OCI-LY1 (cell line): ENCODE results near the gene AJM1.

Experiments
- H2AFZ ChIP-seq: fragments of 200-600 bp; sonication (generic), shearing (Covaris generic); 2 replicates; pipeline ENCODE4 v1.6.0; 2014; ENCODE audit warnings: antibody characterized with exemption, mild to moderate bottlenecking, low read length
- H3F3A ChIP-seq: fragments of 200-600 bp; sonication (generic), shearing (Covaris generic); 2 replicates; pipeline ENCODE4 v1.6.0; 2014; ENCODE audit warnings: mild to moderate bottlenecking, antibody characterized with exemption, low read length, moderate library complexity; ENCODE audit not compliant: insufficient read depth
- H3K27ac ChIP-seq: fragments of 200-600 bp; sonication (generic); 2 replicates; pipeline ENCODE4 v1.5.1; 2014; ENCODE audit warnings: low read length, mixed run types, mild to moderate bottlenecking, low read depth; ENCODE audit not compliant: poor library complexity, severe bottlenecking
- H3K27me3 ChIP-seq: fragments of 200-600 bp; sonication (generic); 2 replicates; pipeline ENCODE4 v1.6.0; 2014; ENCODE audit warnings: antibody characterized with exemption, mild to moderate bottlenecking, low read length, moderate library complexity; ENCODE audit not compliant: insufficient read depth
- H3K36me3 ChIP-seq: fragments of 200-600 bp; sonication (generic); 2 replicates; pipeline ENCODE4 v1.6.1; 2014; ENCODE audit warnings: mild to moderate bottlenecking, antibody characterized with exemption, low read length, moderate library complexity, mixed read lengths; ENCODE audit not compliant: insufficient read depth
- H3K4me1 ChIP-seq: fragments of 200-600 bp; sonication (generic); 2 replicates; pipeline ENCODE4 v1.5.1; 2014; ENCODE audit warnings: mild to moderate bottlenecking, low read length, moderate library complexity; ENCODE audit not compliant: insufficient read depth, severe bottlenecking
- H3K4me2 ChIP-seq: fragments of 200-600 bp; sonication (generic), shearing (Covaris generic); 2 replicates; pipeline ENCODE4 v1.6.1; 2014; ENCODE audit warnings: low read length
- H3K4me3 ChIP-seq: fragments of 200-600 bp; sonication (generic); 2 replicates; pipeline ENCODE4 v1.5.1; 2014; ENCODE audit warnings: low read length, low read depth, mild to moderate bottlenecking, mixed read lengths; ENCODE audit not compliant: poor library complexity, severe bottlenecking
- H3K79me2 ChIP-seq: fragments of 200-600 bp; shearing (Covaris generic); 2 replicates; pipeline ENCODE4 v1.6.1; 2016; ENCODE audit warnings: mixed run types, low read length, mixed read lengths; ENCODE audit not compliant: insufficient read depth
- H3K9ac ChIP-seq: fragments of 200-600 bp; sonication (generic), shearing (Covaris generic); 2 replicates; pipeline ENCODE4 v1.6.1; 2014; ENCODE audit warnings: mild to moderate bottlenecking, low read length, mixed read lengths
- H3K9me2 ChIP-seq: fragments of 200-600 bp; sonication (generic), shearing (Covaris generic); 2 replicates; pipeline ENCODE4 v1.6.1; 2014; ENCODE audit warnings: low read depth, mild to moderate bottlenecking, low read length, mixed read lengths
- H3K9me3 ChIP-seq: fragments of 200-600 bp; shearing (Covaris generic); 2 replicates; pipeline ENCODE4 v1.6.1; 2014; ENCODE audit warnings: low read length, mixed read lengths
- H4K20me1 ChIP-seq: fragments of 200-600 bp; sonication (generic), shearing (Covaris generic); 2 replicates; pipeline ENCODE4 v1.6.0; 2016; ENCODE audit warnings: mild to moderate bottlenecking, low read length; ENCODE audit not compliant: insufficient read depth
- CTCF ChIP-seq: fragments of 200-600 bp; sonication (generic), shearing (Covaris generic); IDR thresholded peaks from 2 replicates; pipeline ENCODE4 v1.5.1; 2017; ENCODE audit warnings: mild to moderate bottlenecking, antibody characterized with exemption, low read length, moderate library complexity, mixed read lengths
- EZH2 ChIP-seq: fragments of 200-600 bp; sonication (generic), shearing (Covaris generic); IDR thresholded peaks from 2 replicates; pipeline ENCODE4 v1.8.0; 2017; ENCODE audit warnings: borderline replicate concordance, mixed run types, mild to moderate bottlenecking, antibody characterized with exemption, low read length, moderate library complexity, mixed read lengths

The AJM1 gene

DNA sequence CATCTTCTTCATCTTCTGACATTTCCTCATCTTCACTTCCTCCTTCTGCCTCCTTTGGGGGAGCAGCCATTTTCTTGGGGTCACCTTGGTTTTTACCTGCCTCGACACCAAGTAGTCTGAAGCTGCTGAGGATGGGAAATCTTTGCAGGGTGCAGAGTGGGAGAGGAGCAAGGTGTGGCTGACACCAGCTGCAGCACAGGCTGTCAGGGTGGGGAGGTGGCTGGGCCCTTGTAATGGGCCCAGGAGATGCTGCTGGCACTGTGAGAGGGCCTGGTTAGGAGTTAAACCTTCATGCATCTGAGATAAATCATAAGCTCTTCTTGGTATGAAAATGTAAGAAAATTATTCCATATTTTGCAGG is 26.9 kb upstream of the AJM1 start:
- H2AFZ ChIP-seq = no peak overlapping the region
- H3K9me3 ChIP-seq = no peaks in the 10 kb centered on the region
- H3K27ac ChIP-seq = no peak overlapping the region
- no peak overlapping the region for H3K4me3 ChIP-seq
- H3K27me3 ChIP-seq = no peaks in the 10 kb centered on the region
- H3K9me2 ChIP-seq = no peaks in the 10 kb centered on the region
- H3F3A ChIP-seq = no peaks in the 10 kb centered on the region
- no peak overlapping the region for H3K4me2 ChIP-seq
- TF ChIP-seq EZH2 = no peak
- TF ChIP-seq CTCF = no peak
- peaks cover 46% of the 10 kb centered on the region for H3K36me3 ChIP-seq
- H4K20me1 ChIP-seq = no peaks in the 10 kb centered on the region
- no peak overlapping the region for H3K9ac ChIP-seq
- peaks cover 28% of the 10 kb centered on the region; the same call in 1 of the 2 replicates for H3K79me2 ChIP-seq
- peaks cover under 1% of the 10 kb centered on the region for H3K4me1 ChIP-seq

DNA sequence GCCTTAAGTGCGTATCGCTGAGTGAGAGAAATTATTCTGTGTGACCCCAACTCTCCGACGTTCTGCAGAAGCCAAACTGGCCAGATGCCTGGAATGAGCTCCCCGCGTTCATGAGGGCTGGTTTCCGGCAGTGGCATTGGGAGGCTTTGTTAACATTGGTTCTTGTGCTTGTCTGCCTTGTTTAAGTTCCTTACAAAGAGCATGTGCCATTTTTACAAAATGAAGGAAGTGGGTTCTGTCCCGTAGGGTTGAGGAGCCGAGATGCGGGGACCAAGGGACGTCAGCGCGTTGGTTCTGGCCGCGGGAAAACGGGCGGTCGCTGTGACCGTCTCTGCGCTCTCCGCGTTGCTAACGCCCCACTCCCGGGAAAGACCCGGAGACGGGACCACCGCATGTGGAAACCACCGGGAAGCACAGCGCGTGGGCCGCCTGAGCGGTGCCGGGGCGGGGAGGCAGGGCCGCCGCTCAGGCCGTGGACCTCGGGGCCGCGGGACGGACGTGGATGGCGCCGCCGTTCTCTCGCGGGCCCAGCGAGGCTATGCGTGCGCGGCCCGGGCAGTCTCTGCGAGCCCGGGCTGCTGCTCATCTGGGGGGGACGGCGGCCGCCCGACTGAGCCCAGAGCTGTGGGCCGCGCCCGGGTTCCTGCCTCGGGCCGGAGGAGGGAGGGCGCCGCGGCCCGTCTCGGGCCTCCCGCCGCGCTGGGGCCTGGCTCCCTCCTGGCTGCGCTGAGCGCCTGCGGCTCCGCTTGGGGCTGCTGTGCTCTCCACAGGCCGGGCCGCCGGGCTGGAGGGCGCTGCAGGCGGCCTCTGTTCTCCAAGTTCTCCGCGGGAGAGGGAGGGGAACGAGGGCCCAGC is 21.1 kb upstream of the AJM1 start:
- H3K36me3 ChIP-seq = peaks cover 44% of the 10 kb centered on the region
- no peaks in the 10 kb centered on the region for H4K20me1 ChIP-seq
- no peak overlapping the region for H3K27ac ChIP-seq
- no peak overlapping the region for H3K4me2 ChIP-seq
- no peaks in the 10 kb centered on the region for H3K4me1 ChIP-seq
- no peak overlapping the region for H3K4me3 ChIP-seq
- no peaks in the 10 kb centered on the region for H3K27me3 ChIP-seq
- no peak overlapping the region for H3K9ac ChIP-seq
- TF ChIP-seq EZH2 = no peak
- H3F3A ChIP-seq = no peaks in the 10 kb centered on the region
- peaks cover 11% of the 10 kb centered on the region; the same call in 1 of the 2 replicates for H3K79me2 ChIP-seq
- H3K9me2 ChIP-seq = no peaks in the 10 kb centered on the region
- H3K9me3 ChIP-seq = no peaks in the 10 kb centered on the region
- no peak overlapping the region for H2AFZ ChIP-seq

DNA sequence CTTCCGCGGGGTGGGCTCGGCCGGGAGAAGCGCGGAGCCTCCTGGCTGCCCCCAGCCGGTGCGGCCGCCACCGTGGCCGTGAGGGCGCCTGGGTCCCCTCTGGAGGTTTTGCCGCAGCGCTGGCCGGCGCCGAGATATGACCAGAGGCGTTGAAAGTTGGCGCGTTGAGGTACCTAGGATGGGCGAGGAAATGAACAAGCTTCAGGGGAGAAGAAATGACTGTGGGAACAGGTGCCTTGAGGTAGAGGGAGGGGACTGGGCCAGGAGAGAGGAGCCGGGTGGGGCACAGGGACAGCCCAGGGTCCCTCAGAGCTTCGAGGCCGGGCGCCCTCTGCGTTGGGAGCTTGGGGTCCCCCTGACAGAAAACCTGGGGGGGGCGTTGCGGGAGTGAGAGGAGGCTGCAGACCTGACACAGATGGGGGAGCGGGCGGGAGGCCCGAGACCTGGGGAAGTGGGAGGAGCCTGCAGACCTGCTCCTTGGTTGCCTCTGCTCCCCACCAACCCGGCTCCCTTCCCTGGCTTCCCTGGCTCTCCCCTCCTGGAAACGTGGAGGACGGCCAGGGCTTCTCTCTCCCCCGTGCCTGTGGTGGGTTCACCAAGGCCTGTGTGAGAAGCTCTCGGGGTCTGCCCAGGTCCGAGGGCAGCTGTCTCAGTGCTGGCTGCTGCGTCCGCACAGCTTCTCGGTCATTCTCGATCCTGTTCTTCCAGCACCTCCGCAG is 20.3 kb upstream of the AJM1 start:
- no peak overlapping the region for H3K4me3 ChIP-seq
- H3K79me2 ChIP-seq = peaks cover 11% of the 10 kb centered on the region; the same call in 1 of the 2 replicates
- peaks cover 46% of the 10 kb centered on the region for H3K36me3 ChIP-seq

More for the DNA sequence above, 20.3 kb upstream of the AJM1 start:
- TF ChIP-seq CTCF = no peak
- TF ChIP-seq EZH2 = no peak
- Histone ChIP-seq H3K4me1 (no peaks in the 10 kb centered on the region), H3K9me2 (no peaks in the 10 kb centered on the region), H3F3A (no peaks in the 10 kb centered on the region), H3K27ac (no peak overlapping the region), H2AFZ (no peak overlapping the region), H3K27me3 (no peaks in the 10 kb centered on the region), H4K20me1 (no peaks in the 10 kb centered on the region), H3K9me3 (no peaks in the 10 kb centered on the region), H3K9ac (no peak overlapping the region), H3K4me2 (no peak overlapping the region)
